IMR-90 (cell line): Measurements from ENCODE around the gene IRF4.

ENCODE experiments used
- BHLHE40 ChIP-seq: fragments of 150-350 bp; IDR thresholded peaks from 2 replicates; pipeline ENCODE4 v1.6.1; 2016; ENCODE audit warnings: mild to moderate bottlenecking, low read depth, low read length
- CTCF ChIP-seq: conservative IDR thresholded peaks from 2 replicates; pipeline ENCODE4 v1.5.1; 2012; ENCODE audit warnings: mild to moderate bottlenecking, low read depth, low read length, improper control_type of control experiment
- POLR2A ChIP-seq: IDR thresholded peaks from 2 replicates; pipeline ENCODE4 v1.6.1; 2012; ENCODE audit warnings: mild to moderate bottlenecking, low read depth, low read length
- RFX5 ChIP-seq: IDR thresholded peaks from 2 replicates; pipeline ENCODE4 v1.8.0; 2012; ENCODE audit warnings: low read depth, mild to moderate bottlenecking, low read length, moderate library complexity

DNA sequence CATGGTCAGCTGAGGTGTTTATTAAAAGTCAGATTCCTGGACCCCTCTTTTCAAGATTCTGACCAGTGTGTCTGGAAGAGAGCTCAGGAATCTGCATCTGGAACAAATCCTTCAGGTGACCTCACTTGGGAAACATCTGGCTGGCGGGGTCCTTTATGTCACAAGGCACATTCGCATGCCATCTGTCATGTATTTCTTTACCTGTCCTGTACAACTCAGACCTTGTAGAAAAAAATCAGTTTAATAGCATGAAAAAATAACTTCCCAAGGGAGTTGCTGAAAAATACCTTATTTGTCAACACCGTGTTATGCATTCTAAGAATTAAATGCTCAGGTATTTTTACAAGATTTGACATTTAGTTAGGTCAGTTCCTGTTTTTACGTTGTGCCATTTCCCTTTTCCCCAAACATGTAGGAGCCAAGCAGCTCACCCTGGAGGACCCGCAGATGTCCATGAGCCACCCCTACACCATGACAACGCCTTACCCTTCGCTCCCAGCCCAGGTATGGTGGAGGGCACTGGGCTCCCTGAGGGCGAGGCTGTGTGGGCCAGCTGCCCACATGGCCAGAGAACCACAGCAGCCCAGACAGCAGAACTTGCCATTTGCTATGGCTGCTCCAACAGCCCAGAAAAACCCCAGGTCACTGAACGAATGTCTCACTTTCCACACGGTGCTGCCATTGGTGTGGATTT, 4.0 kb downstream of the IRF4 start:
- no peak for TF ChIP-seq RFX5
- no peak for TF ChIP-seq CTCF
- no peak for TF ChIP-seq BHLHE40
- no peak for TF ChIP-seq POLR2A
